Aorta (tissue), 5 donors: ENCODE measurements around the gene KNDC1. TPM values are rescaled to one million over a fixed set of nuclear protein-coding genes. Genes with fewer than 3 reads are reported as not detected.

ENCODE experiments used
- ATAC-seq: fragments of 200-7000 bp; cut with Tn5 transposase; one replicate; pipeline ENCODE4 v1.9.1; 2022; ENCODE audit warnings: moderate library complexity; ENCODE audit not compliant: low FRiP score
- DNase-seq, 2 donors: peaks; one replicate each; pipeline ENCODE4 v3.0.0-alpha.2; 2020
- H3K27ac ChIP-seq, 2 donors: one replicate each; pipeline ENCODE4 v1.5.1; 2013; ENCODE audit warnings: low read length in 2 of 2, mild to moderate bottlenecking in 2 of 2, moderate library complexity in 2 of 2, control low read depth in 1 of 2, inconsistent platforms in 1 of 2, low read depth in 1 of 2
- H3K27me3 ChIP-seq, 2 donors: one replicate each; pipeline ENCODE4 v1.6.1; 2013; ENCODE audit warnings: control low read depth in 1 of 2, low read length in 1 of 2, mild to moderate bottlenecking in 1 of 2, moderate library complexity in 1 of 2; ENCODE audit not compliant: insufficient read depth in 2 of 2, control insufficient read depth in 1 of 2
- H3K36me3 ChIP-seq, 2 donors: one replicate each; pipeline ENCODE4 v1.6.1; 2013; ENCODE audit warnings: control low read depth in 1 of 2, low read length in 1 of 2, mild to moderate bottlenecking in 1 of 2; ENCODE audit not compliant: insufficient read depth in 2 of 2, control insufficient read depth in 1 of 2
- H3K4me1 ChIP-seq, 2 donors: one replicate each; pipeline ENCODE4 v1.6.1; 2013; ENCODE audit warnings: low read length in 2 of 2, control low read depth in 1 of 2, mild to moderate bottlenecking in 1 of 2, moderate library complexity in 1 of 2; ENCODE audit not compliant: insufficient read depth in 2 of 2, control insufficient read depth in 1 of 2
- H3K4me3 ChIP-seq, 2 donors: one replicate each; pipeline ENCODE4 v1.5.1; 2013; ENCODE audit warnings: low read length in 2 of 2, control low read depth in 1 of 2, mild to moderate bottlenecking in 1 of 2
- H3K9me3 ChIP-seq: one replicate; pipeline ENCODE4 v1.6.1; 2013; ENCODE audit warnings: mild to moderate bottlenecking, low read length; ENCODE audit not compliant: control insufficient read depth
- WGBS, 2 donors: extraction: QIAGEN DNeasy Blood & Tissue Kit; methylation state at CpG; one replicate each; pipeline ENCODE4 v1.1.7; 2013; 5-methylcytosine and 5-hydroxymethylcytosine counted together
- intact Hi-C, 2 donors: fragments of 100-400 bp; cut with DNase I; formaldehyde crosslinking; loops; one replicate each; pipeline versions ENCODE4 v1.14.2 to v1.15.0; 2022
- polyA plus RNA-seq, 2 donors: library from polyadenylated mRNA; stranded (reverse); fragments of 200-250 nt; gene quantifications; one replicate each; pipeline ENCODE4 v1.2.3, GENCODE V29; 2013
- total RNA-seq, 2 donors: library from RNA; stranded (reverse); fragmentation: NEBNext Ultra II Directional; extraction: Animal tissue kit (Norgen Biotek cat#: 25700); gene quantifications; one replicate each; pipeline ENCODE4 v1.2.1, GENCODE V29; 2021
- donor health status: healthy with polysubstance abuse.
- donor health status: Bipolar disorder and iron deficiency.
- donor health status: DM: no; HTN: no; CAD: no.
- donor health status: DM: no; HTN: no; CAD: no.
- donor health status: DM: yes; HTN: yes; CAD: no.

The KNDC1 gene
- total and polyA plus RNA-seq, 4 donors: 0.05 to 0.36 (median 0.19) TPM

- Histone ChIP-seq H3K27me3 (no peaks in the 10 kb centered on the region), H3K4me1 (no peaks in the 10 kb centered on the region), H3K9me3 (no peaks in the 10 kb centered on the region), H3K36me3 (no peaks in the 10 kb centered on the region), H3K27ac (no peak overlapping the region), H3K4me3 (no peak overlapping the region)
- ATAC-seq: no peak
- no peak for DNase-seq
- intact Hi-C loops: no loop called here
- WGBS, 2 donors: 60 to 67% methylated on average over 24 of the region's 24 CpGs
Observed at GRCh38 chr10:133156674-133157579, 3.1 kb upstream of the KNDC1 start.

- DNase-seq (no peak), ATAC-seq (peak; percentile 44)
- no peaks in the 10 kb centered on the region for H3K4me1 ChIP-seq
- WGBS, 2 donors: 70% methylated on average over 34 of the region's 34 CpGs
- no peak overlapping the region for H3K4me3 ChIP-seq
- no peaks in the 10 kb centered on the region for H3K27me3 ChIP-seq
- no peaks in the 10 kb centered on the region for H3K9me3 ChIP-seq
- no peaks in the 10 kb centered on the region for H3K36me3 ChIP-seq
- H3K27ac ChIP-seq: no peak overlapping the region
- intact Hi-C loops: no loop called here
Observed at GRCh38 chr10:133157662-133158436, 2.2 kb upstream of the KNDC1 start.

- Histone ChIP-seq H3K9me3 (no peaks in the 10 kb centered on the region), H3K4me3 (no peak overlapping the region), H3K27ac (no peak overlapping the region), H3K36me3 (no peaks in the 10 kb centered on the region), H3K4me1 (no peaks in the 10 kb centered on the region), H3K27me3 (no peaks in the 10 kb centered on the region)
- no peak for DNase-seq
- no peak for ATAC-seq
- intact Hi-C loops: no loop called here
- WGBS, 2 donors: 55 to 63% methylated on average over 12 of the region's 12 CpGs
Observed at GRCh38 chr10:133158437-133158755, 1.6 kb upstream of the KNDC1 start.

GRCh38 chr10:133158756-133159610 is 1.0 kb upstream of the KNDC1 start:
- WGBS, 2 donors: 39 to 45% methylated on average over 23 of the region's 23 CpGs
- Histone ChIP-seq H3K4me3 (no peak overlapping the region), H3K4me1 (no peaks in the 10 kb centered on the region), H3K27me3 (no peaks in the 10 kb centered on the region), H3K36me3 (no peaks in the 10 kb centered on the region), H3K27ac (no peak overlapping the region), H3K9me3 (no peaks in the 10 kb centered on the region)
- no peak for DNase-seq
- peak; percentile 6 for ATAC-seq
- intact Hi-C loops: no loop called here

- Histone ChIP-seq H3K9me3 (no peaks in the 10 kb centered on the region), H3K4me3 (no peak overlapping the region), H3K36me3 (no peaks in the 10 kb centered on the region), H3K4me1 (no peaks in the 10 kb centered on the region), H3K27me3 (no peaks in the 10 kb centered on the region), H3K27ac (no peak overlapping the region)
- 5 to 12% methylated on average over 15 to 18 of the region's 18 CpGs for WGBS, 2 donors
- DNase-seq (no peak), ATAC-seq (no peak)
- intact Hi-C loops: no loop called here
Observed at GRCh38 chr10:133159611-133159949, 439 bp upstream of the KNDC1 start.

- H3K9me3 ChIP-seq: no peaks in the 10 kb centered on the region
- H3K4me1 ChIP-seq: no peaks in the 10 kb centered on the region
- H3K36me3 ChIP-seq: no peaks in the 10 kb centered on the region
- H3K27ac ChIP-seq: no peak overlapping the region
- H3K4me3 ChIP-seq: peak overlapping the region in 1 of 2 donors; percentile 45
- ATAC-seq (no peak), DNase-seq (no peak)
- 2% methylated on average over 28 to 29 of the region's 29 CpGs for WGBS, 2 donors
- H3K27me3 ChIP-seq: no peaks in the 10 kb centered on the region
- intact Hi-C loops: no loop called here
Observed at GRCh38 chr10:133160826-133161471, 930 bp downstream of the KNDC1 start.

- DNase-seq (no peak), ATAC-seq (no peak)
- intact Hi-C loops: no loop called here
- H3K27ac ChIP-seq: no peak overlapping the region
- no peaks in the 10 kb centered on the region for H3K27me3 ChIP-seq
- H3K4me3 ChIP-seq: no peak overlapping the region
- H3K9me3 ChIP-seq: no peaks in the 10 kb centered on the region
- WGBS, 2 donors: 47 to 53% methylated on average over 33 of the region's 33 CpGs
- H3K4me1 ChIP-seq: no peaks in the 10 kb centered on the region
- no peaks in the 10 kb centered on the region for H3K36me3 ChIP-seq
Observed at GRCh38 chr10:133161486-133162109, 1.6 kb downstream of the KNDC1 start.
